ENCODE measurements around the gene SH2B3.
"Not testable (repeated sequence)": the region's sequence is repeated elsewhere in the genome, so short reads cannot be mapped to it uniquely, and the experiment has no call there.

The SH2B3 gene

DNA sequence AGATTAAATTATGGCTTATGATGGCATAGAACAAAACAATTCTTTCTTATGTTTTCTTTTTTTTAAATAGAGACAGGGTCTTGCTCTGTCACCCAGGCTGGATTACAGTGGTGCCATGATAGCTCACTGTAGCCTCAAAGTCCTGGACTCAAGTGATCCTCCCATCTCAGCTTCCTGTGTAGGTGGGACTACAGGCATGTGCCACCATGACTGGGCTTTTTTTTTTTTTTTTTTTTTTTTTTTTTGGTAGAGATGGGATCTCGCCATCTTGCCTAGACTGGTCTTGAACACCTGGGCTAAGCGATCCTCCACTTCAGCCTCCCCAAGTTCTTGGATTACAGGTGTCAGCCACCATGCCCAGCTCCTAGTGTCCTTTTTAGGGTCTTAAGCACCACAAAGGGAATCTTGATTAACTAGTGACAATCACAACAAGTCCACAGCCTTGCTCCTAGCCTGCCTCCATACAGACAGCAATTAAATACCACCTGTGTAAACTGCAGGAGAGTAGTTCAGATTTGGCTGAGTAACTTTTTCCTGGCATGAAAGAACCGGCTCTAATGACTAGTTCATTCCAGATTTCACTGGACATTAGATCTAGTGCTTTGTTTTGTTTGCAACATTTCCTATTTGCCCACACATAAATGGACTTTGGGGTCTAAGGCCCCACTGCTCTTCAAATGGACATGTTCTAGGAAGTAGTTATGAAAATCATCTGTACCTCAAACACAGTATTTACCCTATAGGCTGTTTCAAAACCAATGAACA is 61.6 kb downstream of the SH2B3 start:
- no peak for DNase-seq

- DNase-seq: no peak
Observed at GRCh38 chr12:111467857-111468241, 62.1 kb downstream of the SH2B3 start.

DNA sequence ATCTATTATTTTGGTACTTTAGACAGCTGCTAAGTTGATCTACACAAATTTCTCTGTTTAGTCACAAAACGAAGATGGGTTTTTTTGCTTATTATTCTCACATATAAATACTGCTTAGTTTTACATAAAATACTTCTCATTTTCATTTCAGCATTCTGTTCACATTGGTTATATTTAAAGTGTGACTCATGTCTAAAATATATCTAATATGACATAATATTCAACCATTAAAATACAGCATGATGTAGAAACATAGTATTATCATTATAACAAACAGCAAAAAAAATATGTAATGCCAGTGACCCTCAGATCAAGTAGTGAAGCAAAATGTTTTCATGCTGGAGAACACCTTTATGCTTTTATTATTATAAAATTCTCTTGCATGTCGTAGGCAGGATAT is 63.7 kb downstream of the SH2B3 start:
- no peak for DNase-seq

GRCh38 chr12:111471236-111471635 is 65.5 kb downstream of the SH2B3 start:
- peak; percentile 28 for DNase-seq

DNA sequence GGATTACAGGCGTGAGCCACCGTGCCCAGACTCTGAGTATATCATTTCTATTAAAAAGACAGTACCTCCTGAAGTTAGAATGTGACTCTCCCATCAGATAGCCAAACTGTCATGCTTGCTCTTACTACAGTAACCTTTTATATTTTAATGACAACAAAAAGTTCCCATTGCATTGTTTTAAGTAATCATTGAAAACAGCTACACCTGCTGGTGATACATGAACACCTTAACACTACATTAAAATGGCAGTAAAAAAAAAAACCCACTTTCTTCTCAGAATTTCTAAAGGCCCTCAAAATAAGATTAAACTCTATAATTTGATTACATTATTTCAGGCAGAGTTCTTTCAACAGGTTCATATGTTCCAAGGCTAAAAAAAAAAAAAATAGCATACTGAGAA is 76.7 kb downstream of the SH2B3 start:
- DNase-seq: no peak

GRCh38 chr12:111488271-111488670 is 82.5 kb downstream of the SH2B3 start:
- DNase-seq: no peak

DNA sequence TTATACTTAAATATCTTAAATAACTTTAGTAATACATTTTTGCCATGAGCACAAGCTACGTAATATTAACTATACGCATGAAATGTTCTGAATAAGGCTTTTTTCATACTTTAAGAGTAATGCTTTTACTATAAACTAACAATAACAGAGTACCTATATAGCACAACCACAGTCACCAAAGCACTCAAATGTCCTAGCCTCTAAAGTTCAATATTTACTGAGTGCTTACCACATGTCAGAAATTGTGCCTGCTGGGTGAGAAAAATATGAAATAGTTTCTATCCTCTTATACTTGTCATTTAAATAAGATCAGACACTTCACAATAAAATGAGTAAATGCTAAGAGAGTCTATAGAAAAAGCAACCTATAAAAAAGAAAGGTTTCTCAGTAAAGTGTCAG is 83.1 kb downstream of the SH2B3 start:
- no peak for DNase-seq

DNA sequence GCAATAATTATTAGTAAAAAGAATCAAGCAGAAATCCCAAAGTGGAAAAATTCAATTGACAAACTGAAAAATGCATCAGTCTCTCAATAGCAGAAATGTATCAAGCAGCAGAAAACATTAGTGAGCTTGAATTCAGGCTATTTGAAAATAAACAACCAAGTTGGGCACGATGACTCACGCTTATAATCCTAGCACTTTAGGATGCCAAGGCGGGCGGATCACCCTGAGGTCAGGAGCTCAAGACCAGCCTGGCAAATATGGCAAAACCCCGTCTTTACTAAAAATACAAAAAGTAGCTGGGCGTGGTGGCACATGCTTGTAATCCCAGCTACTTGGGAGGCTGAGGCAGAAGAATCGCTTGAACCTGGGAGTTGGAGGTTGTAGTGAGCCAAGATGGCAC is 87.3 kb downstream of the SH2B3 start:
- DNase-seq: not testable (repeated sequence)

DNA sequence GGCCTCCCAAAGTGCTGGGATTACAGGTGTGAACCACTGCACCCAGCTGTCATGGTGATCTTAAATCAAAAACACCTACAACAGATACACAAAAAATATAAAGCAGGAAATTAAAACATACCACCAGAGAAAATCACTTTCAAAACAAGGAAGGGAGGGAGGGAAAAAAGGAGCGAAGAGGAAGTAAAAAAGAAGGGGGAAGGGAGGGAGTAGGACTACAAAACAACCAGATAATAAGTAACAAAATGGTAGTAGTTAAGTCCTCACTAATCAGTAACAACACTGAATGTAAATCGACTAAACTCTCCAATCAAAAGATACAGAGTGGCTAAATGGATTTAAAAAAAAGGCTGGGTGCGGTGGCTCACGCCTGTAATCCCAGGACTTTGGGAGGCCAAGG is 89.0 kb downstream of the SH2B3 start:
- no peak for DNase-seq
